GM19468 (cell line): ENCODE data around the gene ACAP3.

Source experiments
- ATAC-seq: cut with Tn5 transposase; IDR thresholded peaks from one replicate; pipeline ENCODE4 v1.9.1; 2021; ENCODE audit warnings: mild to moderate bottlenecking, moderate library complexity, moderate number of reproducible peaks; ENCODE audit not compliant: unreplicated experiment; ENCODE audit errors: extremely low read depth

The ACAP3 gene

DNA sequence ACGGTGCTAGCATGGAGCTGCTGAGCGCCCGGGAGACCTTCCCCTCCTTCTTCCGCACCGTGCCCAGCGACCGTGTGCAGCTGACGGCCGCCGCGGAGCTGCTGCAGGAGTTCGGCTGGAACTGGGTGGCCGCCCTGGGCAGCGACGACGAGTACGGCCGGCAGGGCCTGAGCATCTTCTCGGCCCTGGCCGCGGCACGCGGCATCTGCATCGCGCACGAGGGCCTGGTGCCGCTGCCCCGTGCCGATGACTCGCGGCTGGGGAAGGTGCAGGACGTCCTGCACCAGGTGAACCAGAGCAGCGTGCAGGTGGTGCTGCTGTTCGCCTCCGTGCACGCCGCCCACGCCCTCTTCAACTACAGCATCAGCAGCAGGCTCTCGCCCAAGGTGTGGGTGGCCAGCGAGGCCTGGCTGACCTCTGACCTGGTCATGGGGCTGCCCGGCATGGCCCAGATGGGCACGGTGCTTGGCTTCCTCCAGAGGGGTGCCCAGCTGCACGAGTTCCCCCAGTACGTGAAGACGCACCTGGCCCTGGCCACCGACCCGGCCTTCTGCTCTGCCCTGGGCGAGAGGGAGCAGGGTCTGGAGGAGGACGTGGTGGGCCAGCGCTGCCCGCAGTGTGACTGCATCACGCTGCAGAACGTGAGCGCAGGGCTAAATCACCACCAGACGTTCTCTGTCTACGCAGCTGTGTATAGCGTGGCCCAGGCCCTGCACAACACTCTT is 24.5 kb upstream of the ACAP3 start:
- no peak for ATAC-seq

- no peak for ATAC-seq
These were observed 23.6 kb upstream of the ACAP3 start, which contains the start of gene TAS1R3 for GRCh38 chr1:1331068-1331965. Gene TAS1R3 (plus strand): TSS chr1:1331280. CDS start chr1:1331346, 66 bp downstream.

- no peak for ATAC-seq
These were observed 22.8 kb upstream of the ACAP3 start for GRCh38 chr1:1330366-1331067.

DNA sequence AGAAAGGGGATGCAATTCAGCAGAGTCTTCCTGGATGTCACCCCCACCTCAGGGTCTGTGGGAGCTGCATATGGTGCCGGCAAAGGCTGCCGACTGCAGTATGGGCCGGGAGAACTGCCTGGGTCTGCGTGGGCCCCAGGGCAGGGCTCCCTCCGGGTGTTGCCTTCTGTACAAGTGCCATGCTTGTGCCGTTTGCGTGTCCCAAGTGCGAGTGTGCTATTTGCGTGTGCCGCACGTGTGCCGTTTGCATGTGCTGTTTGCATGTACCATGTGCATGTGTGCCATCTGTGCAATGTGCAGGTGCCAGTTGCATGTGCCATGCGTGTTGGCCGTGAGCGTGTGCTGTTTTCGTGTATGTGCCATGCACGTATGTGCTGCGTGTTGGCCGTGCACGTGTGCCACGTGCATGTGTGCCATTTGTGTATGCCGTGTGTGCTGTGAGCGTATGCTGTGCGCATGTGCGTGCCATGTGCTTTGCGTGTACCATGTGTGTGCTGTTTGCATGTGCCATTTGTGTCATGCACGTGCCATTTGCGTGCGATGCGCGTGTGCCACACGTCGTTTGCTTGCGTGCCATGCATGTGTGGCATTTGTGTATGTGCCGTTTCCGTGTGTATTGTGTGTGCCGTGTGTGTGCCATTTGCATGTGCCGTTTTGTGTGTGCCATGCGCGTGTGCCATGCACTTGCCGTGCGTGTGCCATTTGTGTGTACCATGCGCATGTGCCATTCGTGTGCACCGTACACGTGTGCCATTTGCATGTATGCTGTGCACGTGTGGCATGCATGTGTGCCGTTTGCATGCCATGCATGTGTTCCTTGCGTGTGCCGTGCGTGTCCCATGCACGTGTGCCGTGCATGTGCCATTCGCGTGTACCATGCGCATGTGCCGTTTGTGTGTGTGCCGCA is 21.8 kb upstream of the ACAP3 start:
- ATAC-seq: no peak

DNA sequence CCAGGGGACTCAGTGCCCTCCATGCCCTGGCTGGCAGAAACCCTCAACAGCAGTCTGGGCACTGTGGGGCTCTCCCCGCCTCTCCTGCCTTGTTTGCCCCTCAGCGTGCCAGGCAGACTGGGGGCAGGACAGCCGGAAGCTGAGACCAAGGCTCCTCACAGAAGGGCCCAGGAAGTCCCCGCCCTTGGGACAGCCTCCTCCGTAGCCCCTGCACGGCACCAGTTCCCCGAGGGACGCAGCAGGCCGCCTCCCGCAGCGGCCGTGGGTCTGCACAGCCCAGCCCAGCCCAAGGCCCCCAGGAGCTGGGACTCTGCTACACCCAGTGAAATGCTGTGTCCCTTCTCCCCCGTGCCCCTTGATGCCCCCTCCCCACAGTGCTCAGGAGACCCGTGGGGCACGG is 20.5 kb upstream of the ACAP3 start:
- ATAC-seq: no peak

- ATAC-seq: no peak
These were observed 19.6 kb upstream of the ACAP3 start for GRCh38 chr1:1327291-1327690.

DNA sequence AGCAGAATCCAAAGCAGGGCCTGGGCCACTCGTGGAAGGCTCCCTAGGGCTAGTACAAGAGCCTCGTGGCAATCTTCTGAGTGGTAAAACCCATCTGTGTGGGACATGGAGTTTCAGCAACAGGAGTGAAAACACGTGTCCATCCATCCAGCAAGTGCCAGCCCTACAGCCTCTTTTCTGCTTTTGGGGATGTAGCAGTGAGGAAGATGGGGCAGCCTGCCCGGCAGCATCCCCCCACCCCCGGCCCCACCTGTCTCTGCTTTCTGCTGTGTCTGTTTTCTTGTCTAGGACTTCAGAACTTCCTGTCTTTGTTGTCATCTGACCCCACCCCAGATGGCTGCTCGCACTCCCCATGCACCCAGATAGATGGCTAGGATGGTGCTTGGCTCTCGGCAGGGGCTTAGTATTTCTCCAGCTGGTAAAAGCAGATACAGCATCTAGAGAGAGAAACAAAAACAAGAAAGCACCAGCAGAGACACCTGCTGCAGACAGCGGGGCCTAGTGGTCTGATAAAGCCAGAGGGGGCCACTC is 18.4 kb upstream of the ACAP3 start:
- ATAC-seq: no peak

GRCh38 chr1:1325288-1326074 is 17.8 kb upstream of the ACAP3 start:
- ATAC-seq: no peak

GRCh38 chr1:1324524-1325287 is 17.0 kb upstream of the ACAP3 start, which contains the start of the genes CPTP and INTS11:
Gene CPTP (plus strand): TSS chr1:1324802. CDS start chr1:1326911, 2,109 bp downstream.
Gene INTS11 (minus strand): TSS chr1:1324660. CDS start chr1:1324608, 52 bp downstream.
- ATAC-seq: peak; percentile 66

- no peak for ATAC-seq
These were observed 16.4 kb upstream of the ACAP3 start for GRCh38 chr1:1324084-1324523.

- ATAC-seq: no peak
These were observed 15.2 kb upstream of the ACAP3 start for GRCh38 chr1:1322952-1323351.

DNA sequence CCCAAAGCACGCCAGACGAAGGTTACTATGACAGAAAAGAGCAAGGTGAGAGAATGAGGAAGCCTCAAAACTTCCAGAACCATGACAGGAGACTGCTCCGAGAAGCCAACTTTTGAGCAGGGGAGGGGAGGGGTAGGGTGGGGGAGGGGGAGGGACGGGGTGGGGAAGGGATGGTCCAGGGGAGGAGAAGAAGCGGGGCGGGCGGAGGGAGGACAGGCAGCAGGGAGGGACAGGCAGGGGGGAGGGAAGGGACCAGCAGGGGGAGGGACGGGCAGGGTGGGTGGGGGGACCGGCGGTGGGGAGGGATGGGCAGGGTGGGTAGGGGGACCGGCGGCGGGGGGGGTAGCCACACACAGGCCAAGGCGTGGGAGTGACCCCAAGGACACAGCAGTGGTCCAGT is 14.7 kb upstream of the ACAP3 start:
- no peak for ATAC-seq

DNA sequence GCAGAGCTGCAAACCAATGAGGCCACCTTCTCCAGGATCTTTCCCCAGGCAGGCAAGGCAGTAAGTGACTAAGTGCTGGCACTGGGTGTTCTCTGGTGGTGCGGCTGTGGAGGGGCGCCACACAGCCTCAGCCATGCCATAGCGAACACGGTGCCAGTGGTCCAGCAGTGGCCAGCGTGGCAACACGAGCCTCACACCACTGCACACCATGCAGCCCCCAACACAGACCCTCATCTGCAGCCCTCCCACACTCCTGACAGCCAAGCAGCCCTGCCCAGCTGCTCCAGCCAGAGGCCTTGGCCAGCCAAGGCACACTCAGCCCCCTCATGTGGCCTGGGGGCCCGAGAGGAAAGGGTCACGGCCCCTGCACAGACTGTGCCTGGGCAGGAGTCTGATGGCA is 13.7 kb upstream of the ACAP3 start:
- ATAC-seq: no peak

DNA sequence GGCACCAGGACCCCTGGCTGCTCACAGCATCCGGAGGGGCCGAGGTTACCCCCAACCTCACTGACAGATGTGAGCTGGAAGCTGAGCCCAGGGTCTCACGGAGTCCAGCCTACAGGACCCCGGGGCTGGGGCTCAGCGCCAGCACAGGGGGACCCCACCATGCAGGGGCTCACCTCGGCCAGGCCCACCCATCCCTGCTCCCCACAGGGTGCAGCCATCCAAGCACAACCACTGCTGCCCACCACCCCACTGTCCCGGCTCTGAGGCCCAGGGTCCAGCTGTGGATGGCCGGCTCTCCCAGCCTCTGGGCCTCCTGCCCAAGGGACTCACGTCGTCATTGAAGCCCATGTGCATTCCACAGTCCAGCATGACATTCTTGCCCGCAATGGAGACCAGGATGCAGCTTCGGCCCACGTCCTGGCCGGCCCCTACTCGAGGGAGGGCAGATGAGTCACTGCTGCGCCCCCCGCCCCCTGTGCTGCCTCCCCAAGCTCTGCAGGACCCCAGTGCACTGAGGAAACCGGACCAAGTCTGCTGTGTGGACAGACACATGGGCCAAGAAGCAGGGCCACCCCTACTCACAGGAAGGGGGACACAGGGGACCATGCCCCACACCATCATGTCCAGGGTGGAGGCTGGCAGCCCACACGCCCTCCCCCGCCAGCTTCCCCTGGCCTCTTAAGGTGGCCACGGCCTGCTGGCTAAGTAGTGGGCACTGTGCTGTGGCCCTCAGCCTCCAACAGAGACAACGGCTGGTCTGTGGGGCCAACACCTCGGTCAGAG is 13.1 kb upstream of the ACAP3 start:
- ATAC-seq: no peak

- ATAC-seq: no peak
These were observed 11.9 kb upstream of the ACAP3 start for GRCh38 chr1:1319646-1319941.

DNA sequence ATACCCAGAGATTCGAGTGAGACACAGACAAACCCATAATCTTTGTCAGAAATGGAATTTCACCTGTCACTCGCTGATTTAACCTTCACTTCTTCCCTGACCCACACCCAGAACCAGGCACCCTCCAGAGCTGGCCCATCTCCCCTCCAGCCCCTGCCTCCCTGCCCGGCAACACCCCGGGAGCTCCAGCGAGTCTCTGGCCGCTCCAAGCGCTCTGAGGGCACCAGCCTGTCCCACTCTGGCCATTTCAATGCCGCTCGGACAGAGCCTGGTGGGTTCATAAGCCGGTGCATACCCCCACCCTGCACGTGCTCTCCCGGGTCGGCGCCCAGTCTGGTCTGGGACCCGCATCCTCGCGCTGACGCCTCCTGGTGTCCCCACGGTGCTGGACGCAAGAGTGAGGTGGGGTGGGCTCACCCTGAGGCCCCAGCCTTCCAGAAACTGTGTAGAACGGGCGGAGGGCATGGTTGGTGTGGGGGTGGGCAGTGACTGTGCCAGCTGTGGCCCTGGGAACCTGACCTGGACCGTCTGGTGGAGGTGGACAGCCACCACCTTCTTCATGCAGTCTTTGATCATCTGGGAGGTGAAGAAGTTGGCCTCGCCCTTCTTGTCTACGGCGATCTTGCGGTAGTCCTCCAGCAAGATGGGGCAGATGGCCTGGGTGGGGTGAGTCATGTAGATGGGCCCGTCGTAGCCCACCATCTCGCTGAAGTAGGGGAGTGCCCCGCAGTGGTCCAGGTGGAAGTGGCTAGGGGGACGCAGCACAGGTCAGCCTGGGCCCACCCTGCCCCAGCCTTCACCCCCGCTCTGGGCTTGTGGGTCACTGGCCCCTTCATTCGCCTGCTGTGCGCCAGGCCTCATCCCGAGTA is 11.3 kb upstream of the ACAP3 start:
- ATAC-seq: no peak
